K562 (cell line): ENCODE results near the gene ANKLE1. TPM values are rescaled to one million over a fixed set of nuclear protein-coding genes. Genes with fewer than 3 reads are reported as not detected.

Source experiments
- CTCFL ChIP-seq: IDR thresholded peaks from 2 replicates; pipeline ENCODE4 v1.6.1; 2011; ENCODE audit warnings: borderline replicate concordance, low read depth, mild to moderate bottlenecking, moderate library complexity, low read length; ENCODE audit not compliant: insufficient read depth, poor library complexity, severe bottlenecking
- GATAD2A ChIP-seq: fragments of 450-650 bp; IDR thresholded peaks from 2 replicates; pipeline ENCODE4 v1.6.1; 2017
- GMEB1 ChIP-seq: fragments of 250-450 bp; sonication (Bioruptor Pico); IDR thresholded peaks from 2 replicates; pipeline ENCODE4 v1.4.0; 2020; ENCODE audit warnings: mild to moderate bottlenecking
- HNRNPL ChIP-seq: fragments of 200-400 bp; formaldehyde crosslinking; IDR thresholded peaks from 2 replicates; pipeline ENCODE4 v1.6.1; 2017; ENCODE audit warnings: low read depth, mild to moderate bottlenecking, low read length
- PTTG1 ChIP-seq: fragments of 450-650 bp; IDR thresholded peaks from 2 replicates; pipeline ENCODE4 v1.6.1; 2016; ENCODE audit warnings: low read depth, mild to moderate bottlenecking, missing genetic modification characterization, missing compliant biosample characterization
- RBFOX2 ChIP-seq: fragments of 200-400 bp; formaldehyde crosslinking; IDR thresholded peaks from 2 replicates; pipeline ENCODE4 v1.6.1; 2017; ENCODE audit warnings: low read depth, mild to moderate bottlenecking, low read length, moderate library complexity
- SUPT5H ChIP-seq: fragments of 450-650 bp; IDR thresholded peaks from 2 replicates; pipeline ENCODE4 v1.6.1; 2016
- THAP12 ChIP-seq: fragments of 250-450 bp; sonication (Bioruptor Pico); IDR thresholded peaks from 2 replicates; pipeline ENCODE4 v1.9.0; 2021; ENCODE audit warnings: mild to moderate bottlenecking, inconsistent platforms
- ZNF24 ChIP-seq: fragments of 450-650 bp; IDR thresholded peaks from 2 replicates; pipeline ENCODE4 v1.6.1; 2016
- ZNF318 ChIP-seq, 2 experiments: fragments of 450-650 bp; IDR thresholded peaks; 2 replicates each; pipeline ENCODE4 v1.6.1; 2016; ENCODE audit warnings: mild to moderate bottlenecking in 2 of 2, borderline replicate concordance in 1 of 2, low read depth in 1 of 2, moderate library complexity in 1 of 2
- ZNF589 ChIP-seq: fragments of 200-800 bp; sonication (Bioruptor generic); IDR thresholded peaks from 2 replicates; pipeline ENCODE4 v1.6.1; 2016; ENCODE audit warnings: low read depth, missing genetic modification characterization, missing compliant biosample characterization
- ZZZ3 ChIP-seq: fragments of 450-650 bp; IDR thresholded peaks from 2 replicates; pipeline ENCODE4 v1.6.1; 2016; ENCODE audit warnings: antibody characterized with exemption, mild to moderate bottlenecking, moderate library complexity
- polyA plus RNA-seq, 8 experiments: library from polyadenylated mRNA; depleted of rRNA in 4 of 8; stranded (reverse) in 5 of 8; unstranded in 3 of 8; fragments of >200 nt; fragmentation: Nextera tagmentation in 2 of 8; fragmentation: Illumina TruSeq in 1 of 8; extraction: Ambion mirVana in 2 of 8; extraction: Trizol in 1 of 8; gene quantifications; 2 replicates each; pipeline versions ENCODE4 v1.2.1 to v1.2.3, GENCODE V29; 2011 to 2014; ENCODE audit warnings: inconsistent platforms in 1 of 8, missing spikeins in 1 of 8
- total RNA-seq, 7 experiments: library from RNA; depleted of rRNA in 6 of 7; stranded (reverse); fragments of >200 nt in 6 of 7; fragmentation: Illumina TruSeq in 2 of 7; extraction: Trizol in 2 of 7; gene quantifications; 2 replicates each; pipeline versions ENCODE4 v1.2.1 to v1.2.3, GENCODE V29; 2011 to 2021; ENCODE audit warnings: low replicate concordance in 1 of 7

The ANKLE1 gene
- total and polyA plus RNA-seq, 9 of the 15 experiments (the other 6 are each of a cell fraction or from before 2014, with no cell fraction given): 0.63 to 9.2 (median 2.9) TPM

- TF ChIP-seq ZNF589 (CRISPR knock-in tag) (0 out of 2 replicates have a peak, but pooled peaks have one; percentile 27), PTTG1 (tag) (no peak), GMEB1 (CRISPR knock-in tag) (peak; percentile 74), THAP12 (CRISPR knock-in tag) (peak; percentile 75), CTCFL (peak; percentile 81), RBFOX2 (peak; percentile 87), HNRNPL (peak; percentile 91), GATAD2A (peak; percentile 64; the same call in 1 of the 2 replicates), ZZZ3 (no peak), SUPT5H (0 out of 2 replicates have a peak, but pooled peaks have one; percentile 46), ZNF318 (IDR thresholded peaks at IDR 0.05; ENCODE audit: borderline replicate concordance in 1 of 2, low read depth in 1 of 2) (no peak), ZNF24 (peak; percentile 50; the same call in 1 of the 2 replicates)
Observed at GRCh38 chr19:17235300-17235970, 46.3 kb upstream of the ANKLE1 start (continued).
